Measurements from ENCODE around the gene KIF13A. TPM values are rescaled to one million over a fixed set of nuclear protein-coding genes. Genes with fewer than 3 reads are reported as not detected.

KIF13A gene
- total and polyA plus RNA-seq, 2 donors from 2014 or later, result 12.6 to 35.9 TPM

GRCh38 chr6:17966451-17966850 is 21.0 kb downstream of the KIF13A start:
- DNase-seq (no peak), FAIRE-seq (no peak)
- no peak for TF ChIP-seq CTCF (IDR thresholded peaks at IDR 0.05; ENCODE audit: borderline replicate concordance, extremely low read depth, insufficient read depth)
- H3K9ac ChIP-seq (ENCODE audit: low read length in 3 of 3), result no peak overlapping the region
- no peak overlapping the region for H3K4me3 ChIP-seq (ENCODE audit: low read length in 3 of 3)
- no peaks in the 10 kb centered on the region for H3K9me3 ChIP-seq (ENCODE audit: control insufficient read depth in 2 of 3, insufficient read depth in 1 of 3, low read length in 3 of 3)
- intact Hi-C loops (cut with DNase I), result no loop called here
- no peaks in the 10 kb centered on the region for H3K27me3 ChIP-seq (ENCODE audit: control insufficient read depth, insufficient read depth, low read length)
- no peaks in the 10 kb centered on the region for H3K36me3 ChIP-seq (ENCODE audit: control insufficient read depth in 2 of 3, insufficient read depth in 3 of 3, low read length in 3 of 3)
- no peak overlapping the region for H3K27ac ChIP-seq (ENCODE audit: low read depth in 2 of 2, low read length in 2 of 2)
- peaks cover 0 to 9% (median 0%) of the 10 kb centered on the region in 3 donors for H3K4me1 ChIP-seq (ENCODE audit: control insufficient read depth in 2 of 3, insufficient read depth in 2 of 3, low read depth in 1 of 3, low read length in 3 of 3)

- Histone ChIP-seq H3K36me3 (ENCODE audit: control insufficient read depth in 2 of 3, insufficient read depth in 3 of 3, low read length in 3 of 3) (no peaks in the 10 kb centered on the region), H3K9me3 (ENCODE audit: control insufficient read depth in 2 of 3, insufficient read depth in 1 of 3, low read length in 3 of 3) (no peaks in the 10 kb centered on the region), H3K27ac (ENCODE audit: low read depth in 2 of 2, low read length in 2 of 2) (no peak overlapping the region), H3K4me1 (ENCODE audit: control insufficient read depth in 2 of 3, insufficient read depth in 2 of 3, low read depth in 1 of 3, low read length in 3 of 3) (peaks cover 0 to 9% (median 0%) of the 10 kb centered on the region in 3 donors), H3K9ac (ENCODE audit: low read length in 3 of 3) (no peak overlapping the region), H3K4me3 (ENCODE audit: low read length in 3 of 3) (no peak overlapping the region), H3K27me3 (ENCODE audit: control insufficient read depth, insufficient read depth, low read length) (no peaks in the 10 kb centered on the region)
- DNase-seq, result no peak
- no peak for FAIRE-seq
- no peak for TF ChIP-seq CTCF (IDR thresholded peaks at IDR 0.05; ENCODE audit: borderline replicate concordance, extremely low read depth, insufficient read depth)
- intact Hi-C loops (cut with DNase I), result no loop called here
These were observed 22.0 kb downstream of the KIF13A start for GRCh38 chr6:17965397-17965796.

- DNase-seq (no peak), FAIRE-seq (no peak)
- intact Hi-C loops (cut with DNase I), result no loop called here
- Histone ChIP-seq H3K9ac (ENCODE audit: low read length in 3 of 3) (no peak overlapping the region), H3K4me1 (ENCODE audit: control insufficient read depth in 2 of 3, insufficient read depth in 2 of 3, low read depth in 1 of 3, low read length in 3 of 3) (peaks cover 0 to 9% (median 0%) of the 10 kb centered on the region in 3 donors), H3K9me3 (ENCODE audit: control insufficient read depth in 2 of 3, insufficient read depth in 1 of 3, low read length in 3 of 3) (no peaks in the 10 kb centered on the region), H3K27ac (ENCODE audit: low read depth in 2 of 2, low read length in 2 of 2) (no peak overlapping the region), H3K36me3 (ENCODE audit: control insufficient read depth in 2 of 3, insufficient read depth in 3 of 3, low read length in 3 of 3) (no peaks in the 10 kb centered on the region), H3K4me3 (ENCODE audit: low read length in 3 of 3) (no peak overlapping the region), H3K27me3 (ENCODE audit: control insufficient read depth, insufficient read depth, low read length) (no peaks in the 10 kb centered on the region)
- TF ChIP-seq CTCF (IDR thresholded peaks at IDR 0.05; ENCODE audit: borderline replicate concordance, extremely low read depth, insufficient read depth), result no peak
These were observed 22.8 kb downstream of the KIF13A start for GRCh38 chr6:17964633-17965032.

GRCh38 chr6:17962436-17963031 is 24.9 kb downstream of the KIF13A start:
- FAIRE-seq (no peak), DNase-seq (peak in 1 of 5 donors; percentile 85)
- Histone ChIP-seq H3K9ac (ENCODE audit: low read length in 3 of 3) (no peak overlapping the region), H3K4me3 (ENCODE audit: low read length in 3 of 3) (no peak overlapping the region), H3K27me3 (ENCODE audit: control insufficient read depth, insufficient read depth, low read length) (no peaks in the 10 kb centered on the region), H3K9me3 (ENCODE audit: control insufficient read depth in 2 of 3, insufficient read depth in 1 of 3, low read length in 3 of 3) (no peaks in the 10 kb centered on the region), H3K36me3 (ENCODE audit: control insufficient read depth in 2 of 3, insufficient read depth in 3 of 3, low read length in 3 of 3) (no peaks in the 10 kb centered on the region), H3K4me1 (ENCODE audit: control insufficient read depth in 2 of 3, insufficient read depth in 2 of 3, low read depth in 1 of 3, low read length in 3 of 3) (peaks cover 0 to 4% (median 0%) of the 10 kb centered on the region in 3 donors), H3K27ac (ENCODE audit: low read depth in 2 of 2, low read length in 2 of 2) (no peak overlapping the region)
- TF ChIP-seq CTCF (IDR thresholded peaks at IDR 0.05; ENCODE audit: borderline replicate concordance, extremely low read depth, insufficient read depth), result no peak
- intact Hi-C loops (cut with DNase I), result no loop called here

All from kidney (tissue), 14 donors.